Measurements from ENCODE around the gene NUDT21. TPM values are rescaled to one million over a fixed set of nuclear protein-coding genes. Genes with fewer than 3 reads are reported as not detected.

NUDT21 gene
- polyA plus RNA-seq, 1 of the 3 experiments (the other 2 are of a cell fraction) = 42.2 TPM

DNA sequence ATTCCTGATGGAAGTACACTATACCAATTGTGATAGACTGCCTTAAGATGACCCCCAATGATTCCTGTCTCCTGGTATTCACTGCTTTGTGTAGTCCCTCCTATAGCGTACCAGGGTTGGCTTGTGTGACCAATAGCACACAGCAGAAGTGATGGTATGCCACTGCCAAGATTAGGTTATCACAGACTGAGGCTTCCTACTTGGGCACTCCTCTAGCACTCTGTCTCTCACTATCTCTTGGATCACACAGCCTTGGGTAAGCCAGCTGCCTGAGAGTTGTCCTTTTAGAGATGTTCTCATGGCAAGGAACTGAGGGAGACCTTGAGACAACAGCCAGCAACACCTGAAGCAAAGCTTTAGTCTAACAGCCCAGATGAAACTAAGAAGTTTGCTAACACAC, 13.1 kb downstream of the NUDT21 start:
- no peak for DNase-seq
- Histone ChIP-seq H3K27me3 (ENCODE audit: insufficient read depth) (no peaks in the 10 kb centered on the region), H2AFZ (ENCODE audit: low read depth) (no peak overlapping the region), H3K4me3 (ENCODE audit: low read depth in 2 of 2, low read length in 1 of 2) (no peak overlapping the region), H3K79me2 (ENCODE audit: insufficient read depth) (peaks cover 24% of the 10 kb centered on the region), H3K9me2 (no peaks in the 10 kb centered on the region), H3K4me1 (ENCODE audit: control insufficient read depth in 1 of 2, insufficient read depth in 2 of 2, low read depth in 1 of 2, low read length in 1 of 2) (no peaks in the 10 kb centered on the region), H3K36me3 (replicated peaks in 1 of 2; ENCODE audit: control insufficient read depth in 1 of 2, insufficient read depth in 2 of 2, low read length in 1 of 2) (peaks cover 67 to 73% of the 10 kb centered on the region in 2 experiments), H4K20me1 (ENCODE audit: insufficient read depth) (peaks cover 4% of the 10 kb centered on the region; the same call in 1 of the 2 replicates), H3K27ac (ENCODE audit: low read depth in 2 of 2, low read length in 1 of 2) (no peak overlapping the region), H3K9me3 (no peaks in the 10 kb centered on the region), H3K4me2 (no peak overlapping the region), H3K9ac (no peak overlapping the region), H3F3A (replicated peaks; ENCODE audit: insufficient read depth) (peaks cover 3% of the 10 kb centered on the region)
- no peak for TF ChIP-seq YY1 (IDR thresholded peaks at IDR 0.05; ENCODE audit: low read depth)
- TF ChIP-seq TCF12 (IDR thresholded peaks at IDR 0.05) = no peak
- TF ChIP-seq EP300 (IDR thresholded peaks at IDR 0.05; ENCODE audit: borderline replicate concordance in 1 of 2, low read depth in 1 of 2, low read length in 1 of 2) = no peak
- TF ChIP-seq NRF1 (IDR thresholded peaks at IDR 0.05; ENCODE audit: low read depth, low read length) = no peak
- TF ChIP-seq GABPA (IDR thresholded peaks at IDR 0.05; ENCODE audit: low read depth) = no peak
- ChIA-PET CTCF (no interaction called here), POLR2A (no interaction called here)
- WGBS (ENCODE audit: low lambda C conversion rate) = 100% methylated on average over 1 of the region's 1 CpG

GRCh38 chr16:56436258-56436657, 14.9 kb downstream of the NUDT21 start:
- H3K4me2 ChIP-seq = no peak overlapping the region
- H3K36me3 ChIP-seq (replicated peaks in 1 of 2; ENCODE audit: control insufficient read depth in 1 of 2, insufficient read depth in 2 of 2, low read length in 1 of 2) = peaks cover 69 to 77% of the 10 kb centered on the region in 2 experiments
- no peaks in the 10 kb centered on the region for H4K20me1 ChIP-seq (ENCODE audit: insufficient read depth)
- H3K4me3 ChIP-seq (ENCODE audit: low read depth in 2 of 2, low read length in 1 of 2) = no peak overlapping the region
- H2AFZ ChIP-seq (ENCODE audit: low read depth) = no peak overlapping the region
- no peaks in the 10 kb centered on the region for H3K9me3 ChIP-seq
- no peak overlapping the region for H3K27ac ChIP-seq (ENCODE audit: low read depth in 2 of 2, low read length in 1 of 2)
- no peaks in the 10 kb centered on the region for H3K27me3 ChIP-seq (ENCODE audit: insufficient read depth)
- DNase-seq = no peak
- ChIA-PET POLR2A (no interaction called here), CTCF (interaction anchor here (1.1 to 1.3 kb wide), 2 partner anchors 15 to 779 kb away, joined by 3 read pairs; partner anchors contain the start of genes NUDT21 and OGFOD1)
- TF ChIP-seq TCF12 (IDR thresholded peaks at IDR 0.05) = no peak
- TF ChIP-seq SIN3A (IDR thresholded peaks at IDR 0.05; ENCODE audit: borderline replicate concordance, low read depth, low read length) = no peak
- TF ChIP-seq EZH2phosphoT487 (IDR thresholded peaks at IDR 0.05; ENCODE audit: borderline replicate concordance, low read depth) = no peak
- TF ChIP-seq, protein P1, sequence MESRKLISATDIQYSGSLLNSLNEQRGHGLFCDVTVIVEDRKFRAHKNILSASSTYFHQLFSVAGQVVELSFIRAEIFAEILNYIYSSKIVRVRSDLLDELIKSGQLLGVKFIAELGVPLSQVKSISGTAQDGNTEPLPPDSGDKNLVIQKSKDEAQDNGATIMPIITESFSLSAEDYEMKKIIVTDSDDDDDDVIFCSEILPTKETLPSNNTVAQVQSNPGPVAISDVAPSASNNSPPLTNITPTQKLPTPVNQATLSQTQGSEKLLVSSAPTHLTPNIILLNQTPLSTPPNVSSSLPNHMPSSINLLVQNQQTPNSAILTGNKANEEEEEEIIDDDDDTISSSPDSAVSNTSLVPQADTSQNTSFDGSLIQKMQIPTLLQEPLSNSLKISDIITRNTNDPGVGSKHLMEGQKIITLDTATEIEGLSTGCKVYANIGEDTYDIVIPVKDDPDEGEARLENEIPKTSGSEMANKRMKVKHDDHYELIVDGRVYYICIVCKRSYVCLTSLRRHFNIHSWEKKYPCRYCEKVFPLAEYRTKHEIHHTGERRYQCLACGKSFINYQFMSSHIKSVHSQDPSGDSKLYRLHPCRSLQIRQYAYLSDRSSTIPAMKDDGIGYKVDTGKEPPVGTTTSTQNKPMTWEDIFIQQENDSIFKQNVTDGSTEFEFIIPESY (IDR thresholded peaks at IDR 0.05; ENCODE audit: borderline replicate concordance, low read depth) = no peak
- TF ChIP-seq EP300 (IDR thresholded peaks at IDR 0.05; ENCODE audit: borderline replicate concordance in 1 of 2, low read depth in 1 of 2, low read length in 1 of 2) = no peak
- TF ChIP-seq, protein P2, sequence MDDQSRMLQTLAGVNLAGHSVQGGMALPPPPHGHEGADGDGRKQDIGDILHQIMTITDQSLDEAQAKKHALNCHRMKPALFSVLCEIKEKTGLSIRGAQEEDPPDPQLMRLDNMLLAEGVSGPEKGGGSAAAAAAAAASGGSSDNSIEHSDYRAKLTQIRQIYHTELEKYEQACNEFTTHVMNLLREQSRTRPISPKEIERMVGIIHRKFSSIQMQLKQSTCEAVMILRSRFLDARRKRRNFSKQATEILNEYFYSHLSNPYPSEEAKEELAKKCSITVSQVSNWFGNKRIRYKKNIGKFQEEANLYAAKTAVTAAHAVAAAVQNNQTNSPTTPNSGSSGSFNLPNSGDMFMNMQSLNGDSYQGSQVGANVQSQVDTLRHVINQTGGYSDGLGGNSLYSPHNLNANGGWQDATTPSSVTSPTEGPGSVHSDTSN (IDR thresholded peaks at IDR 0.05) = no peak
- TF ChIP-seq CHD2 (IDR thresholded peaks at IDR 0.05; ENCODE audit: low read length, partially characterized antibody) = no peak
- no peak for TF ChIP-seq TAF1 (IDR thresholded peaks at IDR 0.05; ENCODE audit: borderline replicate concordance, low read depth, low read length)
- no peak for TF ChIP-seq MXI1 (IDR thresholded peaks at IDR 0.05; ENCODE audit: low read depth, low read length)
- TF ChIP-seq MEF2A (IDR thresholded peaks at IDR 0.05; ENCODE audit: borderline replicate concordance, low read depth) = no peak
- no peaks in the 10 kb centered on the region for H3K4me1 ChIP-seq (ENCODE audit: control insufficient read depth in 1 of 2, insufficient read depth in 2 of 2, low read depth in 1 of 2, low read length in 1 of 2)
- H3F3A ChIP-seq (replicated peaks; ENCODE audit: insufficient read depth) = peaks cover 6% of the 10 kb centered on the region
- no peaks in the 10 kb centered on the region for H3K9me2 ChIP-seq
- H3K79me2 ChIP-seq (ENCODE audit: insufficient read depth) = peaks cover 8% of the 10 kb centered on the region
- H3K9ac ChIP-seq = no peak overlapping the region
